GM10266 (cell line): Measurements from ENCODE around the gene LRRC74A.

Experiments
- DNase-seq: peaks from one replicate; pipeline ENCODE4 v3.0.0; 2012; ENCODE audit errors: extremely low spot score
- TF ChIP-seq, protein P1 (sequence below): IDR thresholded peaks from 2 replicates; pipeline ENCODE4 v1.5.1; 2012; ENCODE audit warnings: mild to moderate bottlenecking, low read depth; ENCODE audit not compliant: control insufficient read depth, insufficient read depth; ENCODE audit errors: missing control alignments

The LRRC74A gene

DNA sequence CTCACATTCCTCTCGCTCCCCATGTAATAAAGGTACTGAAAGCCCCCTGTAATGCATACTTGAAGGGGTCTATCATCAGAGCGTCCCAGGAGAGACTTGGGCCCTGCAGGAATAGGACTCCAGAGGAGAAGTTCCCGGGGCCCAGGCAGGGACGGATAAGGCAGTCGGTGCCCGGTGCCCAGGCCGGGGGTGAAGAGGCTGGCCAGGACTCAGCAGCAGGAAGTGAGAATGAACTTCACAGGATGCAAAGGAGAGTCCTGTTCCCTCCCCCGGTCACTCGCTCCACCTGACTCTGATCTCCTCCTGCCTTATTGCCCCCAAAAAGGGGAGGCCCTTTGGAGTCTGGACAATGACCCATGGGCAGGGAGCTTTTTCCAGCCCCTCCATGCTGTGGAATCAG lies 40.2 kb downstream of the LRRC74A start:
- TF ChIP-seq, protein P1, sequence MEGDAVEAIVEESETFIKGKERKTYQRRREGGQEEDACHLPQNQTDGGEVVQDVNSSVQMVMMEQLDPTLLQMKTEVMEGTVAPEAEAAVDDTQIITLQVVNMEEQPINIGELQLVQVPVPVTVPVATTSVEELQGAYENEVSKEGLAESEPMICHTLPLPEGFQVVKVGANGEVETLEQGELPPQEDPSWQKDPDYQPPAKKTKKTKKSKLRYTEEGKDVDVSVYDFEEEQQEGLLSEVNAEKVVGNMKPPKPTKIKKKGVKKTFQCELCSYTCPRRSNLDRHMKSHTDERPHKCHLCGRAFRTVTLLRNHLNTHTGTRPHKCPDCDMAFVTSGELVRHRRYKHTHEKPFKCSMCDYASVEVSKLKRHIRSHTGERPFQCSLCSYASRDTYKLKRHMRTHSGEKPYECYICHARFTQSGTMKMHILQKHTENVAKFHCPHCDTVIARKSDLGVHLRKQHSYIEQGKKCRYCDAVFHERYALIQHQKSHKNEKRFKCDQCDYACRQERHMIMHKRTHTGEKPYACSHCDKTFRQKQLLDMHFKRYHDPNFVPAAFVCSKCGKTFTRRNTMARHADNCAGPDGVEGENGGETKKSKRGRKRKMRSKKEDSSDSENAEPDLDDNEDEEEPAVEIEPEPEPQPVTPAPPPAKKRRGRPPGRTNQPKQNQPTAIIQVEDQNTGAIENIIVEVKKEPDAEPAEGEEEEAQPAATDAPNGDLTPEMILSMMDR: no peak
- no peak for DNase-seq

DNA sequence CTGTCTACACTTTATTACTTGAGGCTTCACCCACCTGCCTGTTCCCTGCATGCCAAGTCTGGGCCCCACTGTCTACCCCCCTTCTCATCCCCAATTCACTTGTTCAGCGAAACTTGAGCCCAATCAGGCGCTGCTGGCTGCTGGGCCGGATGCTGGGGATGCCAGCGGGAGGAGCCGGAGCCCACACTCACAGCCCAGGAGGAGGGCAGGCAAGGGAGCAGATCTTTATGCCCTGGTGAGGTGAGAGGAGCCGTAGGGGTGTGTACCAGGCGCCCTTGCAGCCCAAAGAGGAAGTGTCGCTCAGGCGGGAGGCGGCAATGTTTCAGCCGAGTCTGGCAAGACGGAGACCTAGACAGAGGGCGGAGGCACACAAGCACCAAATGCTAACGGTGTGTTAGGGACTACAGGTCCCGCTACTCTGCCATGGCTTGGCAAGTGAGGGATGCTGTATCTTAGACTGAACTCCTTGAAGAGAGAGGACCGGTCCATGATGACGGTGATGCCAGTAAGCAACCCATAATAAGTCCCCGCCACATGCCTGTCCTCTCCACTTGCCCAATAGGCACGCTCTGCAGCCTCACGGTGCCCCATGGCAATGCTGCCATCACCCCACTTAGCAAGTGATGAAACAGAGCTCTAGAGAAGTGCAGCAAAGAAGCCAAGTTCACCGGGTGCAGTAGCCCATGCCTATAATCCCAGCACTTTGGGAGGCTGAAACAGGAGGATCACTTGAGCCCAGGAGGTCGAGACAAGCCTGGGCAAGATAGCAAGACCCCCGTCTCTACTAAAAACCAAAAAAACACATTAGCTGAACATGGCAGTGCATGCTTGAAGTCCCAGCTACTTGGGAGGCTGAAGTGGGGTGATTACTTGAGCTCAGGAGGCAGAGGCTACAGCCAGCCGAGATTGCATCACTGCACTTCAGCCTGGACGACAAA lies 41.6 kb downstream of the LRRC74A start:
- TF ChIP-seq, protein P1: no peak
- DNase-seq: peak; percentile 38

DNA sequence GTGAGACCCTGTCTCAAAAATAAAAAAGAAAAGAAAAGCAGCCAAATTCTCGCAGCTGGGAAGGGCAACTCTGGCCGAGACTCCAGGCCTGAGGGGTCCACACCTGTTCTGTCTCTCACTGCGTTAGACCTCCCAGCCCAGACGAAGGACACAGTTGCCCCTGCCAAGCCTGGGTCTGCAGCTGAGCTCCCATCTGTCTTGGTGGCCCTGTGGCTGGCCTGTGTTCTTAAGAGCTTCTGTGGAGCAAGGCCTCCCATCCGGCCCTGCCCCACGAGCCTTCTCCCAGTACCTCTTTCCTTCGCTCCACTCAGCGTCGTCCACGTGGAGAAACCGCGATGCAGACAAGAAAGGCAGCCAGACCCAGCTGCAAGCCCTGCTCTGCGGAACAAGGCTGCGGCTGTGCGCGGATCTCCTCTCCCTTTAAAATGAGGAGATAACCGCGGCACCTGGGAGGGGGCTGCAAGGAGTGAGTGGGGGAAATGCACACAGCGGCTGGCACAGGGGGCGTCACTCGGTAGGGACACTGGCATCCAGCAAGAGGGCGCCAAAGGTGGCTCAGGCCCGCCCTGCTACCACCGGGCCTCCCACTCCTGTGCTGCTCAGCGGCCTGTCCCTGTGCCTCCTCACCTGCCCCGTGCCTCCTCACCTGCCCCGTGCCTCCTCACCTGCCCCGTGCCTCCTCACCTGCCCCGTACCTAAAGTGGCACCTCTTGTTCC lies 42.4 kb downstream of the LRRC74A start:
- DNase-seq: no peak
- TF ChIP-seq, protein P1: no peak

DNA sequence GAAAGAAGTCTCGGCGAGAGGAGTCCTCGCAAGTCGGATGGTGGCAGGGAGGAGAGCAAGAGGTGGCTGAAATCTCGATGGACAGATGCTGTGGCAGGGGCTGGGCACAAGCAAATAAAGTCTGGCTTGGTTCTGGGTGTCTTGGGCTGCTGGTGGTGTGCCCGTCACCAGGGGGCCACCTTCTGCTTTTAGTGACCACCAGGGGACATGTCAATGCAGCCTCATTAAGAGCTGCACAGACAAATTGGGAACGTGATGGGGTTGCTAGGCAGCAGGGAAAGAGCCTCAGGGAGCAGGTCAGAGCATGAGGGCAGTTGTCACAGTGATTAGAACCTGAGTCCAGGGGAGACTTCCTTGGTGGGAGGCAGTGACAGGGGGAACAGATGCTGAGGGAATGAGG lies 44.0 kb downstream of the LRRC74A start:
- TF ChIP-seq, protein P1: peak; percentile 29
- no peak for DNase-seq

DNA sequence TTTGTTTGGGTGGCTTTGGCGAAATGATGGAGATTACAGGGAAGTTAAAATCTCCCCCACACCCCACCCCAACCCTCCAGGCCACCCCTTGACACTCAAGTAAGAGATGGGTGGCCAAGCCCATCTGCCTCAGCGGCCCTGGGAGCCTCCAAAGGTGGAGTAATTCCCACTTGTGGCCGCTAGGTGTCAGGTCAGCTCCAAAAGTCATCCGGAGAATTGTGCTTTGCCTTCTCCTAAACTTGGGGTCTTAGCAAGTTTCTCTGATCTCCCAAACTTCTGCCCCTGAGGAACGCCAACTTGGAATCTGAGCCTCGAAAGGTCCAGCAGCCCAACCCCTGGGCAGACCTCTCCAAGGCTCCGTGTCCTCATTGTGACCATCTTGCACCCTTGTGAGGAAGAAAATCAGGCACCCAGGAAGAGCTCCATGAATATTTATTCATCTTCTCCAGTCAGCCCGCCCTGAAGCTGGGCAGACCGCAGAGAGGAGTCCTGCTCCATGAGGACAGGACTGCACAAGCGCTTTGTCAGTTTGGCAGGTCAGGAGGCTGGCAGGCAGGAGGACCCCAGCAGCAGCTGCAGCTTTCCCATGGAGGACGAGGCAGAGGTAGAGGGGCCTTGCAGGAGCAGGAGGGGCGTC lies 46.7 kb downstream of the LRRC74A start:
- TF ChIP-seq, protein P1: peak; percentile 97
- DNase-seq: peak; percentile 80

DNA sequence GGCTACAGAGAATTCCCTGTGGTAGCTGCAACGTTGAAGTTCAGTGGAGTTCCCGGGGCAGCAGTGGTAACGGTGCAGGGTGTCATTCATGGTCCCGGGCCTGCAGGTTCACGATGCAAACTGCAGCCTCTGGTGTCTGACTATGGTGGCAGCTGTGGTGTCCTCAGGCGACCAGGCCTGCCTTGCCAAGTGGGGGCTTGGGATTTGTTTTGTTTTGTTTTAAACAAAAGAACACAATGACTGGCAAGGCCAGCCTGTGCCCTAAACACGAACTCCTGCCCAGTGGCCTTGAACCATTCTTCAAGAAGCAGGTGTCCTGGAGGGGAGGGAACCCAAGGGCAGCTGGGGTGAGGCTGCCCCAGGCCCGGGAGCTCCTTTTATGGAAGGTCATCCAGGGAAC lies 48.5 kb downstream of the LRRC74A start:
- TF ChIP-seq, protein P1: no peak
- DNase-seq: no peak

DNA sequence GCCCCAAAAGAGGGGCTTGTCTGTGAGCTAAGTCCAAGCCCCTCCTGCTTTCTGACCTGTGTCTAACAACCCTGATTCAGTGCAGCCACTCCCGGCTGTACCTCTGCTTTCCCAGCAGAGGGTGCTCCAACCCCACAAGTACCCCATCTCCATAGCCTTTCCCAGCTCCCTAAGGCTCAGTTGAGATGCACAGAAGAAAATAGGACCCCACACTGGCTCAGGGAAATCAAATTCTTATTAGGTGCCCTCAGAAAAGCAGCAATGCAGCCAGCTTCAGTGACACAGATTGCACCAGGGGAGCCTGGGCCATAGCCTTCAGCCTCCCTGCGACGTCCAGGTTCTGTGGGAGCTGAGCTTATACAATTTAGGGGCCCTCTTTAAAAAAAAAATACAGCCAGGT lies 49.9 kb downstream of the LRRC74A start:
- TF ChIP-seq, protein P1: peak; percentile 90
- peak; percentile 71 for DNase-seq
